ENCODE measurements around the gene CCDC92.

The CCDC92 gene

DNA sequence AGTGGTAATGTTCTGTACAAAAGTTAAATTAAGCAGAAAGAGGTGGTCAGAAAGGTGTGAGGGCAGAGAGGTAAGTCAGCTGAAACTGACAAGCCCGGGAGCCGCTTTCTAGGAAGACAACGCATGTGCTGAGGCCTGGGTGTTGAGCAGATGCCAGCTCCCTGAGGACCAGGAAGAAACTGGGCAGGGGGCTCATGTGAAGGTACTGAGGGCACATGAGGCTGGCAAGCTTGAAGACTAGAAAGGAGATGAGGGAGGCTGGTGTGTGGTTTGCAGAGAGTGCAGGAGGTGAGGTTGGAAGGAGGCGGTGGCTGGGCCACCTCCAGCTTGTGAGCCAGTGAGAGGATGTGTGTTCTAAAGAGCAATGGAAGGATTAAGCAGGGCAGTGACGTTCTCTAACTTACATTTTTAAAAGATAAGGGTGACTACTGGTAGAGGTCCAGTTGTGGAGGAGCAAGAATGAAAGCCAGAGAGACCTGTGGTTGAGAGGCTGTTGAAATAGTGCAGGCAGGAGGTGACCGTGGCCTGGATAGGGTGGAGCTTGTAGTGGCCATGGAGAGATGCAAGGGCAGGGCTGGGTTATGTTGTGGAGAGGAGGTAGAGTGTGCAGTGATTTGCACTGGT is 29.5 kb upstream of the CCDC92 start:
- FAIRE-seq (no peak), DNase-seq (ENCODE audit: low spot score) (no peak)

GRCh38 chr12:124001343-124001742 is 28.7 kb upstream of the CCDC92 start:
- FAIRE-seq: no peak
- DNase-seq (ENCODE audit: low spot score): no peak

- DNase-seq (ENCODE audit: low spot score) (no peak), FAIRE-seq (no peak)
These were observed 27.5 kb upstream of the CCDC92 start for GRCh38 chr12:124000111-124000510.

DNA sequence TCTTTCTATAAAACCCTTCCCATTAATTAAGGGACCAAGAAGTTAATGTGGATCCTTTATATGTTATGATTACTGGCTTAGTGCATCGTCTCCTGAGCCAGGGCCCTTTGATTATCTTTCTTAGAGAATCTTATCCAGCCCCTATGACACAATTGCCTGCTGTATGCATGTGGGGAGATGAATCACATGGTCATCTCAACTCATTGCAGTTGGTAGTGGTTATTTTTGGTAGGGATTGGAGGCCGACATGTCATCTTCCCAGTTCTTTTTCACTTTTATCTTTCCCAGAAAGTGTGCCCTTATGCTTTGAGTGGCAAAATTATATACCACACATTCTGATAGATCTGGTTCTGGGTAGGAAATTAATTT is 26.3 kb upstream of the CCDC92 start:
- FAIRE-seq (no peak), DNase-seq (ENCODE audit: low spot score) (no peak)

DNA sequence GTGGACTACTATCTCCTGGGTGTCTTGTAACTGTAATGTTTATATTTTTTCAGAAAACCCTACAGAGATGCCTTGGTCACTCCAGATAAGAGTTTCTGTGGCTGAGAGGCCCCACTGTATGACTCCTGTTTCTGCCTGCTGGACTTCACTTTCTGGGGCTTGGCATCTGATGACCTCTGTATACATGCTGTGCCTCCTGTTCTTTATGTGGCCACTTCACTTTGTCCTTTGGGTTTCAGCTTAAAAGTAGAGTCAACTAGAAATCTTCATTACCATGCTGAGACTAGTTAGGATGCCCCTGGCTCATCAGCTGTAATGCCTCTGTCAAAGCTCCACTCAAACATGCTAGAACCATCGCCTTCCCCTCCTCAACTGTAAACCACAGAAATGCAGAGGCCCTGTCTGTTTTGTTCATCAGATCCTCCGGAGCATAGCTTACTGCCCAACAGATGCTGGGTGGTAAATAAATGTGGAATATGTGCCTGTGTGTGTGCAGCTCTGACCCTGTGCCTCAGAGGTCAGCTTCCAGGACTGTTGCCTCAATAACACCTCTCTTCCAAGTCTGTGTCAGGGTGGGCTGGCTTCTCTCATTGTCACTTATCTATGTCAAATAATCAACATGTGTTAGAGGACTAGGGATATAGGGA is 25.8 kb upstream of the CCDC92 start:
- no peak for FAIRE-seq
- DNase-seq (ENCODE audit: low spot score): no peak

DNA sequence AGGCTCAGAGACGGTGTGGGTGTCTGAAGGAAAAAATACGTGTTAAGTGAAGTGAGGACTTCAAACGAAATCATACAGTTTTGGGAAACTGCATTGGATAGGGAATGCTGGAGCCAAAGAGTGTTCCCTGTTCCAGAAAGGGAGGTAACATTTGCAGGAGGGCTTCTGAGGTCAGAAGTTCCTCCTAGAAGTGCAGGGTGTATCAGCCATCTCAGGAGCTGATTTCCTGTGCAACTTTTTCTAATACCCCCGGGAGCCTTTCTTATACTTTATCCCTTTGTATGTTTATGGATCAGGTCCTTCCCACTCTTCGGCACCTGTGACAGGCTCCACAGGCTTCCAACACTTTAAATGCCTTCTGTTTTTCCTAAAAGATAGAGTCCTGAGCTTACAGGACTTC is 25.3 kb upstream of the CCDC92 start:
- DNase-seq (ENCODE audit: low spot score) (no peak), FAIRE-seq (no peak)

DNA sequence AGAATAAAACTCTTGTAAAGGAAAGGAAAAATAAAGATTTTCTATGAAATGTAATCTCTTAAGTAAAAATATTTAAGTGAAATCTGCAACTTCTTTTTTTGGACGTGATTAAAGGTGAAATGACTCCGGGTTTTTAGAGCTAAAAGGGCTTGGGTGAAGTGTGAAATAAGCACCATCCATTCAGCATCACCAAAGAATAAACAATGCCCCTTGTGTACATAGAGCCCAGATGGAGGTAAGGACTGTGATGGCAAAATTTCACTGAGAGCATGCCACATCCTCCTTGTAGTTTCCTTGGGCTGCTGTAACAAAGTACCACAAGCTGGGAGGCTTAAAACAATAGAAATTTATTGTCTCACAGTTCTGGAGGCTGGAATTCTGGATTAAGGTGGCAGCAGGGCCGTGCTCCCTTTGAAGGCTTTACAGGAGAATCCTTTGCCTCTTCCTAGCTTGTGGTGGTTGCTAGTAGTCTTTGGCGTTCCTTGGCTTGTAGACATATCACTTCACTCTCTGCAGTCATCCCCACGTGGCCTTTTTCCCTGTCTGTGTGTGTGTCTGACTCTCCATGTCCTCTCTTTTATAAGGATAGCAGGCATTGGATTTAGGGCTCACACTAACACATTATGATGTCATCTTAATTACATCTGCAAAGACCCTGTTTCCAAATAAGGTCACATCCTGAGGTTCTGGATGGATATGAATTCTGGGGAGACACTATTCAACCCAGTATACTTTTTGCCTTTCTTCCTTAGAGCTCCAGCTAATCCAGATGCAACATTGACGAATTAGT is 24.6 kb upstream of the CCDC92 start:
- no peak for FAIRE-seq
- no peak for DNase-seq (ENCODE audit: low spot score)

DNA sequence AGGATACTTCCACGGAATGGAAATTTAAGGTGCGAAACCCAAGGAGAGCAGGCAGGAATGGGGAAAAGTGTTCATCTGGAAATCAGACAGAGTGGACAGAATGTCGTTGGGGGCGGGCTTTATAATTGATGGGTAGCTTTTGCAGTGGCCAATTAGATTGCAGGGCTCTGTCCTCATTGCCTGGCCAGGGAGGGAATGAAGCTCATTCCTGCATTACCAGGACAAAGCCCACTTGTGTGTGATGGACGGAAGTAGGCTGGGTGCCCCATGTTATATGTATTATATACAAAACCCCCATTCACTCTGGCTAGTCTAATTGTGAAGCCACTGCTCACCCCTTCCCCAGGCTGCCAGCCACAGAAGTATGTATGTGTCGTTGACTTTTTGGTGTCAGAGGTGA is 23.9 kb upstream of the CCDC92 start:
- no peak for DNase-seq (ENCODE audit: low spot score)
- FAIRE-seq: no peak

- FAIRE-seq (no peak), DNase-seq (ENCODE audit: low spot score) (no peak)
These were observed 22.6 kb upstream of the CCDC92 start for GRCh38 chr12:123995023-123995748.

- no peak for FAIRE-seq
- DNase-seq (ENCODE audit: low spot score): no peak
These were observed 19.6 kb upstream of the CCDC92 start for GRCh38 chr12:123992118-123992825.

DNA sequence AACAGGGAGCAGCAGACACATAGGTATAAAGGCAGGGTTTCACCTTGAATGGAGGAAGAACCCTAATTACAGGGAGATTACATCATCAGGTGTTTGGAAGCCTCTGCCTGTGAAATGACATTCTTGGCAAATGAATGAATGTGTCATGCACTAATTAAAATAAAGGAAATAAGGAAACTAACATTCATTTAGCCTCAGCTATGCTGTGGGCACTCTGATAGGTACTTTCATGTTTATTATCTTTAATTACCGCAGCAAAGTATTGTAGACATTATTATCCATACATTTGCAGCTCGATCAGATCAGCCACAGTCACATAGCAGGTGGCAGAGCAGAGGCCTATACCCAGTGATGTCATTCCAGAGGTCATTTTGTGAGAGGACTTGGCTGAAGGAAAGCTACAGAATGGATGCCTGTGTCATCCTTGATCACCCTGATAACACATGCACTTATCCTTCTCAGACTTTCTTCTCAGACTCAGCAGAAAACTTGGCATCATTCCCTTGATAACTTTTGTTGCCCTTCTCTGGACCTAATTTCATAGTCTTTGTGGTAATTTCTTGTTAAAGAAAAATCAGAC is 18.8 kb upstream of the CCDC92 start:
- FAIRE-seq (no peak), DNase-seq (ENCODE audit: low spot score) (no peak)

GRCh38 chr12:123990511-123990910 is 17.9 kb upstream of the CCDC92 start:
- DNase-seq (ENCODE audit: low spot score) (no peak), FAIRE-seq (no peak)

DNA sequence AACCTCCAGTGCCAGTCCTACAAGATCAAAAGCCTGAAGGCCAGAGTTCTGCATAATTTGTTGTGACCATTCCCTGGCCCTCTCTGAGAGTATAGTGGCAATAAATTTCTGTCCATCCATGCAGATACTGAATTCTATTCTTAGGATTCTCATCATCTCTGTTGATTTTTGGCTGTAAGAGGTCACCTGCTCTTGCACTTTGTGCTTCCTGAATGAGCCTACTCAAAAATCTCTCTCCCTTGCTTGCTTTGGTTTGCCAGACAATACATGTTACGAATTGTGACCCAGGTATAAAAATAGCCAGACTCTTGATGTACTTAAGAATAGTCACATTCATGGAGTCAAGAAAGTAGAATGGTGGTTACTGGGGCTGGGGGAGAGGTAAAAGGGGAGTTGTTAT is 17.1 kb upstream of the CCDC92 start:
- no peak for FAIRE-seq
- no peak for DNase-seq (ENCODE audit: low spot score)

- FAIRE-seq: no peak
- no peak for DNase-seq (ENCODE audit: low spot score)
These were observed 16.5 kb upstream of the CCDC92 start for GRCh38 chr12:123989168-123989567.

- FAIRE-seq: no peak
These were observed 14.4 kb upstream of the CCDC92 start for GRCh38 chr12:123987022-123987421.

GRCh38 chr12:123986374-123986965 is 13.8 kb upstream of the CCDC92 start:
- no peak for FAIRE-seq
- no peak for DNase-seq (ENCODE audit: low spot score)

More at GRCh38 chr12:123987022-123987421, 14.4 kb upstream of the CCDC92 start:
- no peak for DNase-seq (ENCODE audit: low spot score)

DNA sequence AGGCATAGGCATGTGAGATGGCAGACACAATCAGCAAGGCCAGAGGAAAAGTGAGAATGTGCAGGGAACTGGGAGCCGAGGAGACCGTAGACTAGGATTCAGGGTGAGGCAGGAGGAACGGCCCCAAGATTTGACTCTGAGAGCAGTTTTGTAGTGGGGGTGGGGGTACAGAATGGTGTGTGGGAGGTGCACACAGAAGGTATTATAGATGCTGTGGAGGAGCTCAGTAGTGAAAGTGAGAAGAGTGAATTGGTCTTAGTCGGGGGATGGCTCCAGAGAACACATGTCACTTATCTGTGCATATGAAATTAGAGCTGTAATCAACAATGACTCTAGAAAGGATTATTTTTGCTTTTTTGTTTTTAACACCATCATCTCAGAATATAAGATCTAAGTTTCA is 12.3 kb upstream of the CCDC92 start:
- FAIRE-seq (no peak), DNase-seq (ENCODE audit: low spot score) (no peak)

- DNase-seq (ENCODE audit: low spot score) (peak; percentile 36), FAIRE-seq (no peak)
These were observed 11.3 kb upstream of the CCDC92 start for GRCh38 chr12:123983822-123984485.

GRCh38 chr12:123982269-123982668 is 9.6 kb upstream of the CCDC92 start:
- no peak for FAIRE-seq
- DNase-seq (ENCODE audit: low spot score): no peak

GRCh38 chr12:123979566-123979965 is 6.9 kb upstream of the CCDC92 start:
- no peak for DNase-seq (ENCODE audit: low spot score)
- FAIRE-seq: no peak

All from urothelium cell line (cell line).